HEK293 (cell line): ENCODE results near the gene PAK5.

Source experiments
- CTCF ChIA-PET: fragments of 350-600 bp; formaldehyde crosslinking; extraction: SDS; loops from one replicate; lab custom pipeline; 2021; ENCODE audit warnings: antibody characterized with exemption; lab: Yijun Ruan, JAX
- POLR2A ChIA-PET: fragments of 300-600 bp; formaldehyde crosslinking; extraction: SDS; loops from one replicate; lab custom pipeline; 2020; ENCODE audit warnings: antibody characterized with exemption, inconsistent platforms; lab: Yijun Ruan, JAX
- H3K27ac ChIP-seq: fragments of 200-500 bp; sonication (Bioruptor generic); 2 replicates; pipeline ENCODE4 v1.5.1; 2014; ENCODE audit warnings: low read depth, low read length, control low read depth, inconsistent platforms; ENCODE audit errors: extremely low read depth
- H3K36me3 ChIP-seq, 2 experiments: fragments of 200-500 bp in 1 of 2; sonication (Bioruptor generic) in 1 of 2; 1 replicate in 1 of 2; 2 replicates in 1 of 2; pipeline ENCODE4 v1.5.1; 2014 to 2017; ENCODE audit warnings: inconsistent platforms in 2 of 2, low read length in 2 of 2; ENCODE audit not compliant: control insufficient read depth in 2 of 2, insufficient read depth in 1 of 2
- H3K4me1 ChIP-seq: fragments of 200-500 bp; sonication (Bioruptor generic); 2 replicates; pipeline ENCODE4 v1.5.1; 2014; ENCODE audit warnings: mild to moderate bottlenecking, low read length, inconsistent platforms; ENCODE audit not compliant: control insufficient read depth, insufficient read depth
- H3K4me3 ChIP-seq: 2 replicates; pipeline ENCODE4 v1.5.1; 2011; ENCODE audit warnings: low read depth, mild to moderate bottlenecking, control low read depth, low read length, moderate library complexity
- H3K9me3 ChIP-seq: fragments of 200-500 bp; sonication (Bioruptor generic); 2 replicates; pipeline ENCODE4 v1.5.1; 2014; ENCODE audit warnings: low read depth, low read length, inconsistent platforms; ENCODE audit not compliant: control insufficient read depth, insufficient read depth
- OVOL3 ChIP-seq: fragments of 450-650 bp; formaldehyde crosslinking; IDR thresholded peaks from 2 replicates; pipeline ENCODE4 v1.5.1; 2016; ENCODE audit warnings: missing biosample characterization, missing genetic modification characterization
- PRDM1 ChIP-seq: fragments of 450-650 bp; formaldehyde crosslinking; IDR thresholded peaks from 2 replicates; pipeline ENCODE4; 2016; ENCODE audit warnings: missing biosample characterization, missing genetic modification characterization
- SCRT1 ChIP-seq: fragments of 450-650 bp; formaldehyde crosslinking; IDR thresholded peaks from 2 replicates; pipeline ENCODE4 v1.5.1; 2016; ENCODE audit warnings: missing biosample characterization, missing genetic modification characterization, borderline replicate concordance
- ZBTB11 ChIP-seq: fragments of 450-650 bp; formaldehyde crosslinking; conservative IDR thresholded peaks from 2 replicates; pipeline ENCODE4 v1.5.1; 2016; ENCODE audit warnings: low read depth, missing biosample characterization, missing genetic modification characterization
- ZBTB44 ChIP-seq: fragments of 450-650 bp; IDR thresholded peaks from 2 replicates; pipeline ENCODE4 v1.5.1; 2018; ENCODE audit warnings: missing biosample characterization, mild to moderate bottlenecking, missing genetic modification characterization
- ZBTB48 ChIP-seq: fragments of 450-650 bp; formaldehyde crosslinking; IDR thresholded peaks from 2 replicates; pipeline ENCODE4 v1.5.1; 2016; ENCODE audit warnings: missing biosample characterization, missing genetic modification characterization
- ZFP3 ChIP-seq: fragments of 450-650 bp; formaldehyde crosslinking; IDR thresholded peaks from 2 replicates; pipeline ENCODE4 v1.5.1; 2016; ENCODE audit warnings: low read depth, missing biosample characterization, missing genetic modification characterization
- ZNF148 ChIP-seq: fragments of 450-650 bp; formaldehyde crosslinking; IDR thresholded peaks from 2 replicates; pipeline ENCODE4 v1.5.0; 2017; ENCODE audit warnings: missing biosample characterization, missing genetic modification characterization, borderline replicate concordance
- ZNF175 ChIP-seq: fragments of 450-650 bp; formaldehyde crosslinking; IDR thresholded peaks from 2 replicates; pipeline ENCODE4 v1.5.1; 2016; ENCODE audit warnings: missing biosample characterization, missing genetic modification characterization
- ZNF266 ChIP-seq: fragments of 450-650 bp; formaldehyde crosslinking; IDR thresholded peaks from 2 replicates; pipeline ENCODE4 v1.5.1; 2016; ENCODE audit warnings: missing biosample characterization, missing genetic modification characterization, low read depth
- ZNF274 ChIP-seq, 2 experiments: fragments of 200-500 bp in 1 of 2; fragments of 450-650 bp in 1 of 2; sonication (Bioruptor generic) in 1 of 2; formaldehyde crosslinking in 1 of 2; IDR thresholded peaks; 2 replicates each; pipeline versions ENCODE4 v1.5.1 to v1.6.1; 2014 to 2016; ENCODE audit warnings: borderline replicate concordance in 1 of 2, inconsistent platforms in 1 of 2, low read length in 1 of 2, missing biosample characterization in 1 of 2, missing genetic modification characterization in 1 of 2
- ZNF280D ChIP-seq: fragments of 450-650 bp; formaldehyde crosslinking; IDR thresholded peaks from 2 replicates; pipeline ENCODE4 v1.5.1; 2016; ENCODE audit warnings: missing biosample characterization, missing genetic modification characterization
- ZNF335 ChIP-seq: fragments of 450-650 bp; formaldehyde crosslinking; conservative IDR thresholded peaks from 2 replicates; pipeline ENCODE4 v1.5.1; 2016; ENCODE audit warnings: missing biosample characterization, missing genetic modification characterization
- ZNF341 ChIP-seq: fragments of 450-650 bp; formaldehyde crosslinking; IDR thresholded peaks from 2 replicates; pipeline ENCODE4; 2016; ENCODE audit warnings: low read depth, missing biosample characterization, missing genetic modification characterization
- ZNF426 ChIP-seq: fragments of 450-650 bp; formaldehyde crosslinking; IDR thresholded peaks from 2 replicates; pipeline ENCODE4 v1.5.1; 2017; ENCODE audit warnings: missing biosample characterization, missing genetic modification characterization, mild to moderate bottlenecking, inconsistent platforms, moderate library complexity
- ZNF530 ChIP-seq: fragments of 450-650 bp; formaldehyde crosslinking; IDR thresholded peaks from 2 replicates; pipeline ENCODE4 v1.5.1; 2016; ENCODE audit warnings: low read depth, missing biosample characterization, missing genetic modification characterization
- ZNF585B ChIP-seq: fragments of 450-650 bp; formaldehyde crosslinking; IDR thresholded peaks from 2 replicates; pipeline ENCODE4 v1.5.1; 2016; ENCODE audit warnings: missing biosample characterization, missing genetic modification characterization
- ZNF610 ChIP-seq: fragments of 450-650 bp; formaldehyde crosslinking; IDR thresholded peaks from 2 replicates; pipeline ENCODE4 v1.5.1; 2016; ENCODE audit warnings: missing biosample characterization, missing genetic modification characterization, borderline replicate concordance
- ZNF645 ChIP-seq: fragments of 450-650 bp; formaldehyde crosslinking; IDR thresholded peaks from 2 replicates; pipeline ENCODE4; 2016; ENCODE audit warnings: missing biosample characterization, missing genetic modification characterization
- ZNF843 ChIP-seq: fragments of 450-650 bp; formaldehyde crosslinking; IDR thresholded peaks from 2 replicates; pipeline ENCODE4 v1.5.1; 2016; ENCODE audit warnings: missing biosample characterization, missing genetic modification characterization

The PAK5 gene

GRCh38 chr20:9532069-9532838 is 306.6 kb downstream of the PAK5 start:
- CTCF ChIA-PET, result interaction anchor here (0.7 to 1.0 kb wide), 3 partner anchors 86 to 218 kb away, joined by 3 to 4 read pairs (median 3); no protein-coding TSS in a partner anchor
- H3K4me1 ChIP-seq, result no peaks in the 10 kb centered on the region
- no peaks in the 10 kb centered on the region for H3K36me3 ChIP-seq
- POLR2A ChIA-PET, result no interaction called here
- no peak overlapping the region for H3K4me3 ChIP-seq
- no peak overlapping the region for H3K27ac ChIP-seq
- TF ChIP-seq ZNF280D (tag by site-specific recombination) (no peak), ZNF341 (tag by site-specific recombination) (no peak), OVOL3 (no peak), ZFP3 (no peak), ZNF266 (no peak), ZBTB44 (tag by site-specific recombination) (no peak), ZNF148 (tag by site-specific recombination) (no peak), ZNF426 (tag by site-specific recombination) (no peak), PRDM1 (no peak), ZNF585B (tag by site-specific recombination) (no peak), ZNF843 (tag by site-specific recombination) (no peak), ZNF175 (tag by site-specific recombination) (no peak), ZNF610 (tag by site-specific recombination) (no peak), SCRT1 (tag by site-specific recombination) (no peak), ZNF274 (IDR thresholded peaks at IDR 0.05; ENCODE audit: low read length) (no peak), ZNF274 (tag by site-specific recombination; IDR thresholded peaks at IDR 0.05; ENCODE audit: borderline replicate concordance) (no peak), ZNF645 (tag by site-specific recombination) (no peak), ZNF335 (no peak), ZBTB11 (tag by site-specific recombination) (no peak), ZBTB48 (tag by site-specific recombination) (no peak), ZNF530 (no peak)
- H3K9me3 ChIP-seq, result no peaks in the 10 kb centered on the region
